Measurements from ENCODE around the gene CD69. TPM values are rescaled to one million over a fixed set of nuclear protein-coding genes. Genes with fewer than 3 reads are reported as not detected.

CD69 gene
- total RNA-seq, 4 donors from 2014 or later, result 4.4 to 83.3 (median 9.1) TPM

- no peak for TF ChIP-seq POLR2A (IDR thresholded peaks at IDR 0.05)
- no peaks in the 10 kb centered on the region for H3K4me1 ChIP-seq
- H3K27ac ChIP-seq, result no peak overlapping the region
- no peaks in the 10 kb centered on the region for H3K27me3 ChIP-seq
- H3K9me3 ChIP-seq, result no peaks in the 10 kb centered on the region
- H3K4me3 ChIP-seq, result no peak overlapping the region
- H3K36me3 ChIP-seq, result no peaks in the 10 kb centered on the region
- no peak for DNase-seq
Measured at GRCh38 chr12:9799961-9800360, 39.3 kb upstream of the CD69 start.

GRCh38 chr12:9797722-9798619, 37.3 kb upstream of the CD69 start:
- peak in 2 of 3 donors; percentile 63 to 81 for DNase-seq
- H3K9me3 ChIP-seq, result no peaks in the 10 kb centered on the region
- no peaks in the 10 kb centered on the region for H3K27me3 ChIP-seq
- H3K4me1 ChIP-seq, result peaks cover 0 to 8% (median 0%) of the 10 kb centered on the region in 4 donors
- H3K4me3 ChIP-seq, result no peak overlapping the region
- H3K36me3 ChIP-seq, result no peaks in the 10 kb centered on the region
- TF ChIP-seq CTCF (IDR thresholded peaks at IDR 0.05), result peak; percentile 23 to 68 (median 62)
- no peak for TF ChIP-seq POLR2A (IDR thresholded peaks at IDR 0.05)
- H3K27ac ChIP-seq, result no peak overlapping the region

GRCh38 chr12:9796971-9797370, 36.3 kb upstream of the CD69 start:
- H3K4me1 ChIP-seq, result peaks cover 0 to 8% (median 0%) of the 10 kb centered on the region in 4 donors
- H3K4me3 ChIP-seq, result no peak overlapping the region
- H3K36me3 ChIP-seq, result no peaks in the 10 kb centered on the region
- DNase-seq, result no peak
- H3K27me3 ChIP-seq, result no peaks in the 10 kb centered on the region
- TF ChIP-seq CTCF (IDR thresholded peaks at IDR 0.05) (no peak), POLR2A (IDR thresholded peaks at IDR 0.05) (no peak)
- H3K27ac ChIP-seq, result peak overlapping the region in 2 of 4 donors; percentile 8
- H3K9me3 ChIP-seq, result no peaks in the 10 kb centered on the region

GRCh38 chr12:9796346-9796745, 35.6 kb upstream of the CD69 start:
- TF ChIP-seq CTCF (IDR thresholded peaks at IDR 0.05), result no peak
- TF ChIP-seq POLR2A (IDR thresholded peaks at IDR 0.05), result no peak
- no peak for DNase-seq
- H3K27me3 ChIP-seq, result no peaks in the 10 kb centered on the region

GRCh38 chr12:9795945-9796344, 35.2 kb upstream of the CD69 start:
- Histone ChIP-seq H3K9me3 (no peaks in the 10 kb centered on the region), H3K27me3 (no peaks in the 10 kb centered on the region), H3K27ac (no peak overlapping the region), H3K4me3 (no peak overlapping the region), H3K36me3 (no peaks in the 10 kb centered on the region), H3K4me1 (peaks cover 0 to 8% (median 0%) of the 10 kb centered on the region in 4 donors)
- TF ChIP-seq CTCF (IDR thresholded peaks at IDR 0.05) (no peak), POLR2A (IDR thresholded peaks at IDR 0.05) (no peak)
- DNase-seq, result no peak

More at GRCh38 chr12:9796346-9796745, 35.6 kb upstream of the CD69 start:
- Histone ChIP-seq H3K9me3 (no peaks in the 10 kb centered on the region), H3K4me3 (no peak overlapping the region), H3K27ac (peak overlapping the region in 1 of 4 donors; percentile 8), H3K4me1 (peaks cover 0 to 8% (median 0%) of the 10 kb centered on the region in 4 donors), H3K36me3 (no peaks in the 10 kb centered on the region)

GRCh38 chr12:9794484-9795093, 33.9 kb upstream of the CD69 start:
- Histone ChIP-seq H3K27ac (no peak overlapping the region), H3K4me1 (peaks cover 0 to 8% (median 0%) of the 10 kb centered on the region in 4 donors), H3K27me3 (no peaks in the 10 kb centered on the region), H3K9me3 (no peaks in the 10 kb centered on the region), H3K4me3 (no peak overlapping the region), H3K36me3 (no peaks in the 10 kb centered on the region)
- TF ChIP-seq CTCF (IDR thresholded peaks at IDR 0.05) (no peak), POLR2A (IDR thresholded peaks at IDR 0.05) (no peak)
- DNase-seq, result no peak
